Lung (tissue), 12 donors: ENCODE results near the gene PIAS2. TPM values are rescaled to one million over a fixed set of nuclear protein-coding genes. Genes with fewer than 3 reads are reported as not detected.
"Not testable (repeated sequence)": the region's sequence is repeated elsewhere in the genome, so short reads cannot be mapped to it uniquely, and the experiment has no call there.

Experiments used
- ATAC-seq: fragments of 200-7000 bp; cut with Tn5 transposase; one replicate; pipeline ENCODE4 v1.9.1; 2020; ENCODE audit warnings: moderate number of reproducible peaks; ENCODE audit not compliant: insufficient read depth, low FRiP score
- DNase-seq, 3 donors: peaks; one replicate each; pipeline ENCODE4 v3.0.0-alpha.2; 2013 to 2017
- H3K27ac ChIP-seq, 2 donors: one replicate each; pipeline ENCODE4 v1.5.1; 2013; ENCODE audit warnings: mild to moderate bottlenecking in 2 of 2, moderate library complexity in 2 of 2, control low read depth in 1 of 2, inconsistent platforms in 1 of 2, low read depth in 1 of 2, low read length in 1 of 2
- H3K27me3 ChIP-seq, 3 donors: one replicate each; pipeline ENCODE4 v1.5.1; 2013; ENCODE audit warnings: low read length in 2 of 3; ENCODE audit not compliant: control insufficient read depth in 3 of 3, insufficient read depth in 3 of 3
- H3K36me3 ChIP-seq, 4 donors: one replicate each; pipeline ENCODE4 v1.5.1; 2013; ENCODE audit warnings: low read length in 4 of 4, mild to moderate bottlenecking in 1 of 4, moderate library complexity in 1 of 4; ENCODE audit not compliant: control insufficient read depth in 4 of 4, insufficient read depth in 4 of 4
- H3K4me1 ChIP-seq, 5 donors: one replicate each; pipeline ENCODE4 v1.5.1; 2013; ENCODE audit warnings: low read length in 5 of 5, mild to moderate bottlenecking in 2 of 5, moderate library complexity in 1 of 5; ENCODE audit not compliant: control insufficient read depth in 5 of 5, insufficient read depth in 5 of 5
- H3K4me3 ChIP-seq: one replicate; pipeline ENCODE4 v1.5.1; 2013; ENCODE audit warnings: mild to moderate bottlenecking, control low read depth, moderate library complexity
- H3K9ac ChIP-seq, 2 donors: one replicate each; pipeline ENCODE4 v1.5.1; 2013; ENCODE audit warnings: low read length in 2 of 2, control low read depth in 1 of 2; ENCODE audit not compliant: insufficient read depth in 1 of 2
- H3K9me3 ChIP-seq, 4 donors: one replicate each; pipeline ENCODE4 v1.5.1; 2013; ENCODE audit warnings: low read length in 3 of 4, mild to moderate bottlenecking in 1 of 4, moderate library complexity in 1 of 4; ENCODE audit not compliant: control insufficient read depth in 4 of 4, insufficient read depth in 3 of 4
- WGBS, 2 donors: extraction: QIAGEN DNeasy Blood & Tissue Kit; methylation state at CpG; one replicate each; pipeline ENCODE4 v1.1.7; 2013; 5-methylcytosine and 5-hydroxymethylcytosine counted together
- polyA plus RNA-seq, 2 donors: library from polyadenylated mRNA; stranded (reverse); fragments of 200-250 nt; gene quantifications; one replicate each; pipeline ENCODE4 v1.2.1, GENCODE V29; 2013
- total RNA-seq, 2 donors: library from RNA; depleted of rRNA in 1 of 2; stranded (reverse); fragments of >200 nt in 1 of 2; gene quantifications; one replicate each; pipeline ENCODE4 v1.2.1, GENCODE V29; 2014 to 2021
- TF ChIP-seq, protein P1 (sequence below): IDR thresholded peaks from 2 replicates; pipeline ENCODE4 v1.5.1; 2012; ENCODE audit warnings: mild to moderate bottlenecking; ENCODE audit errors: control extremely low read depth, extremely low read depth
- donor health status: control.
- donor health status: control.
- donor health status: Bipolar disorder and iron deficiency.
- donor health status: healthy.
- donor health status: DM: yes; HTN: yes; CAD: no.

The PIAS2 gene
- total and polyA plus RNA-seq, 4 donors, result 4.2 to 47.6 (median 18.0) TPM

DNA sequence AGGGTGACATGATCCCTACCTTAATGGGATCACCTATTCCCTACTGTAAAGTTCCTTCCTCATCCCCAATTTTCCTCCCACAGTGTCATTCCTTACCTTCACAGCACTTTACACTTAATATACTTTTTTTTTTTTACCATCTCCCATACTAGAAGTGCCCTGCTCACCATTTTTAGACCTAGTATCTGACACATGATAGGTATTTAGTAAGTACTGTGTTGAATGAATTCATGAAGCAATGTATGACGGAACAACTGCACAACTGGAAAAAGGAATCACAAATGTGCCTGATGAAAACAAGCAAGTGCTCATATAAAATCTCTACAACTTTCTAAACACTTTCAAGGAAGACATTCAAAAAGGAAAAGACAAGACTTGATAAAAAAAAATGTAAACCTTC, 83.4 kb downstream of the PIAS2 start:
- DNase-seq, result no peak
- no peak overlapping the region for H3K27ac ChIP-seq
- no peak overlapping the region for H3K9ac ChIP-seq
- no peak for ATAC-seq
- TF ChIP-seq, protein P1, sequence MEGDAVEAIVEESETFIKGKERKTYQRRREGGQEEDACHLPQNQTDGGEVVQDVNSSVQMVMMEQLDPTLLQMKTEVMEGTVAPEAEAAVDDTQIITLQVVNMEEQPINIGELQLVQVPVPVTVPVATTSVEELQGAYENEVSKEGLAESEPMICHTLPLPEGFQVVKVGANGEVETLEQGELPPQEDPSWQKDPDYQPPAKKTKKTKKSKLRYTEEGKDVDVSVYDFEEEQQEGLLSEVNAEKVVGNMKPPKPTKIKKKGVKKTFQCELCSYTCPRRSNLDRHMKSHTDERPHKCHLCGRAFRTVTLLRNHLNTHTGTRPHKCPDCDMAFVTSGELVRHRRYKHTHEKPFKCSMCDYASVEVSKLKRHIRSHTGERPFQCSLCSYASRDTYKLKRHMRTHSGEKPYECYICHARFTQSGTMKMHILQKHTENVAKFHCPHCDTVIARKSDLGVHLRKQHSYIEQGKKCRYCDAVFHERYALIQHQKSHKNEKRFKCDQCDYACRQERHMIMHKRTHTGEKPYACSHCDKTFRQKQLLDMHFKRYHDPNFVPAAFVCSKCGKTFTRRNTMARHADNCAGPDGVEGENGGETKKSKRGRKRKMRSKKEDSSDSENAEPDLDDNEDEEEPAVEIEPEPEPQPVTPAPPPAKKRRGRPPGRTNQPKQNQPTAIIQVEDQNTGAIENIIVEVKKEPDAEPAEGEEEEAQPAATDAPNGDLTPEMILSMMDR, result no peak
- 95 to 98% methylated on average over 1 of the region's 1 CpG for WGBS, 2 donors
- H3K36me3 ChIP-seq, result peaks cover 0 to 3% (median 0%) of the 10 kb centered on the region in 4 donors
- no peaks in the 10 kb centered on the region for H3K4me1 ChIP-seq
- no peaks in the 10 kb centered on the region for H3K27me3 ChIP-seq
- no peak overlapping the region for H3K4me3 ChIP-seq
- no peaks in the 10 kb centered on the region for H3K9me3 ChIP-seq

DNA sequence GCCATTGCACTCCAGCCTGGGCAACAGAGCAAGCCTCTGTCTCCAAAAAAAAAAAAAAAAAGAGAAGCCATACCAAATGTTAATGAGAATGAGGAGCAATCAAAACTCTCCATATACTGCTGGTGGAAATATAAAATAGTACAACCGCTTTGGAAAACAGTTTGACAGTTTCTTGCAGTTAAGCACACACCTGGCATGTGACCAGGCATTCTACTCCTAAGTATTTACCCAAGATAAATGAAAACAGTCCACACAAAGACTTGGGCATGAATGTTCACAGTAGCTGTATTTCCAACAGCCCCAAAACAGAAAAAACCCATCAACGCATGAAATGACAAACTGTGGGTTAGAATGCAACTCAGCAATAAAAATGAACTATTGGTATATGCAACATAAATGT, 84.5 kb downstream of the PIAS2 start:
- ATAC-seq, result no peak
- TF ChIP-seq, protein P1, result no peak
- WGBS, 2 donors, result 77 to 87% methylated on average over 2 of the region's 2 CpGs

DNA sequence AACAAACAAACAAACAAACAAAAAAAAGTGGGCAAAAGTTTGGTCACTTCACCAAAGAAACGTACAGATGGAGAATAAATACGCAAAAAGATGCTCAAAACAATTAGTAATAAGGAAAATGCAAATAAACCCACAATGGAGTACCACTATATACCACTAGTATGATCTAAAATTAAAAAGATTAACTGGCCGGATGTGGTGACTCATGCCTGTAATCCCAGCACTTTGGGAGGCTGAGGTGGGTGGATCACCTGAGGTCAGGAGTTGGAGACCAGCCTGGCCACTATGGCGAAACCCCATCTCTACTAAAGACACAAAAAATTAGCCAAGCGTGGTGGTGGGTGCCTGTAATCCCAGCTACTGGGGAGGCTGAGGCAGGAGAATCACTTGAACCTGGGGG, 84.9 kb downstream of the PIAS2 start:
- H3K27ac ChIP-seq, H3K9ac ChIP-seq, DNase-seq, H3K4me1 ChIP-seq, H3K27me3 ChIP-seq, H3K36me3 ChIP-seq, H3K4me3 ChIP-seq, ATAC-seq, H3K9me3 ChIP-seq: not testable (repeated sequence)
- 95 to 96% methylated on average over 5 of the region's 5 CpGs for WGBS, 2 donors

More for the DNA sequence above, 84.5 kb downstream of the PIAS2 start:
- H3K27ac ChIP-seq, result no peak overlapping the region
- no peak overlapping the region for H3K9ac ChIP-seq
- H3K36me3 ChIP-seq, result peaks cover 0 to 6% (median 4%) of the 10 kb centered on the region in 4 donors
- H3K27me3 ChIP-seq, result no peaks in the 10 kb centered on the region
- no peak overlapping the region for H3K4me3 ChIP-seq
- peak; percentile 17 to 71 (median 34) for DNase-seq
- H3K4me1 ChIP-seq, result no peaks in the 10 kb centered on the region
- no peaks in the 10 kb centered on the region for H3K9me3 ChIP-seq

DNA sequence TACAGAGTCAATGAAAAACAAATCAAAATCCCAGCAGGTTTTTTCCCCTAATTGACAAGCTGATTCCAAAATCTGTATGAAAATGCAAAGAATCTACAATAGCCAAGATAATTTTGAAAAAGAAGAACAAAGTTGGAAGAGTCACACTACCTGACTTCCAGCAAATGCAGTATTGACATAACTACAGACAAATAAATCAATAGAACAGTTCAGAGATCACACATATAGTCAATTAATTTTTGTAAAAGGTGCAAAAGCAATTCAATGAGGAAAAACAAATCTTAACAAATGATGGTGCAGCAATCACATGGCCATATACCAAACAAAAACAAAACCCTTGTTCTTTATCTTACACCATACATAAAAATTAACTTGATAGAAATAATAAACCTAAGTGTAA, 85.9 kb downstream of the PIAS2 start:
- DNase-seq (no peak), ATAC-seq (no peak)
- no peaks in the 10 kb centered on the region for H3K9me3 ChIP-seq
- H3K27ac ChIP-seq, result no peak overlapping the region
- peaks cover 4 to 11% (median 8%) of the 10 kb centered on the region in 4 donors for H3K36me3 ChIP-seq
- H3K9ac ChIP-seq, result no peak overlapping the region
- no peaks in the 10 kb centered on the region for H3K4me1 ChIP-seq
- H3K27me3 ChIP-seq, result no peaks in the 10 kb centered on the region
- no peak overlapping the region for H3K4me3 ChIP-seq
- TF ChIP-seq, protein P1, result no peak
